Endothelial cell (in vitro differentiated cells): ENCODE results near the gene RIPOR3. TPM values are rescaled to one million over a fixed set of nuclear protein-coding genes. Genes with fewer than 3 reads are reported as not detected.

Source experiments
- DNase-seq: peaks from one replicate; pipeline ENCODE4 v3.0.0; 2021; ENCODE audit warnings: low spot score
- H3K27ac Mint-ChIP-seq: one replicate; pipeline ENCODE4 v1.8.0; 2021; ENCODE audit warnings: mixed read lengths, inconsistent platforms; ENCODE audit not compliant: unreplicated experiment
- H3K27me3 Mint-ChIP-seq: one replicate; pipeline ENCODE4 v1.8.0; 2021; ENCODE audit warnings: mild to moderate bottlenecking, moderate library complexity, mixed read lengths, inconsistent platforms; ENCODE audit not compliant: unreplicated experiment
- H3K36me3 Mint-ChIP-seq: one replicate; pipeline ENCODE4 v1.8.0; 2021; ENCODE audit warnings: mild to moderate bottlenecking, low read depth, mixed read lengths, inconsistent platforms; ENCODE audit not compliant: unreplicated experiment
- H3K4me1 Mint-ChIP-seq: one replicate; pipeline ENCODE4 v1.8.0; 2021; ENCODE audit warnings: mild to moderate bottlenecking, mixed read lengths, inconsistent platforms; ENCODE audit not compliant: unreplicated experiment
- H3K4me3 Mint-ChIP-seq: one replicate; pipeline ENCODE4 v1.8.0; 2021; ENCODE audit warnings: mild to moderate bottlenecking, mixed read lengths, inconsistent platforms; ENCODE audit not compliant: unreplicated experiment
- H3K9me3 Mint-ChIP-seq: one replicate; pipeline ENCODE4 v1.8.0; 2021; ENCODE audit warnings: mixed read lengths, inconsistent platforms; ENCODE audit not compliant: unreplicated experiment
- CTCF ChIP-seq: fragments of 200-600 bp; sonication (generic); IDR thresholded peaks from one replicate; pipeline ENCODE4 v1.5.0; 2021; ENCODE audit warnings: antibody characterized with exemption; ENCODE audit not compliant: unreplicated experiment
- total RNA-seq: library from RNA; stranded (reverse); fragmentation: NEBNext Ultra II Directional; extraction: Animal tissue kit (Norgen Biotek cat#: 25700); gene quantifications from one replicate; pipeline ENCODE4 v1.2.1, GENCODE V29; 2021; ENCODE audit not compliant: unreplicated experiment

RIPOR3 gene
- total RNA-seq, 1 donor from 2014 or later = 11.2 TPM

- Mint-ChIP-seq H3K27ac (peak overlapping the region; percentile 27), H3K36me3 (peaks cover 31% of the 10 kb centered on the region), H3K4me1 (peaks cover 14% of the 10 kb centered on the region), H3K27me3 (peaks cover 2% of the 10 kb centered on the region), H3K4me3 (peak overlapping the region; percentile 48), H3K9me3 (no peaks in the 10 kb centered on the region)
- no peak for TF ChIP-seq CTCF
- no peak for DNase-seq
Observed at GRCh38 chr20:50568549-50568942, 122.8 kb downstream of the RIPOR3 start.

GRCh38 chr20:50567860-50568548 lies 123.3 kb downstream of the RIPOR3 start:
- peak overlapping the region; percentile 27 for H3K27ac Mint-ChIP-seq
- H3K4me3 Mint-ChIP-seq = no peak overlapping the region
- peaks cover 4% of the 10 kb centered on the region for H3K27me3 Mint-ChIP-seq
- DNase-seq = no peak
- H3K36me3 Mint-ChIP-seq = peaks cover 31% of the 10 kb centered on the region
- no peak for TF ChIP-seq CTCF
- no peaks in the 10 kb centered on the region for H3K9me3 Mint-ChIP-seq
- peaks cover 10% of the 10 kb centered on the region for H3K4me1 Mint-ChIP-seq

DNA sequence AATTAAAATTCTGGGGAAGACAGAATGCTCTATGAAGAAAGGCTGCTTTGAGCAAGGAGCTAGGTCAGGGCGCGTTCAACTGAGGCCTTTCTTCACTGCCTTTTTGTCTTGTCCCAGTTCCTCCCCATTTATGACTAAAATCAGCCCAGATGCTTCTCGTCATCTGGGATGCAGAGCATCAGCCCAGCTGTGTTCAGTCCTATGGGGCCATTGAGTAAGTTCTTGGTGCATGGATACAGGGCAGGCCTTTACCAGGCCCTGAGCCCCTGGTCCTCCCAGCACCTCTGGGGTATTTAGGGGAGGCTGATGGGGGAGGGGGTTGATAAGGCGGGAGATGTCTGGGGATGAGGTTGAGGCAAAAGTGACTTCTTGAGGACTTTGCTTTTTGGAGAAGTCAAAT lies 125.5 kb downstream of the RIPOR3 start:
- H3K9me3 Mint-ChIP-seq = no peaks in the 10 kb centered on the region
- peaks cover 3% of the 10 kb centered on the region for H3K4me1 Mint-ChIP-seq
- no peak overlapping the region for H3K4me3 Mint-ChIP-seq
- no peak overlapping the region for H3K27ac Mint-ChIP-seq
- peaks cover 33% of the 10 kb centered on the region for H3K36me3 Mint-ChIP-seq
- TF ChIP-seq CTCF = no peak
- no peak for DNase-seq
- H3K27me3 Mint-ChIP-seq = peaks cover 5% of the 10 kb centered on the region

DNA sequence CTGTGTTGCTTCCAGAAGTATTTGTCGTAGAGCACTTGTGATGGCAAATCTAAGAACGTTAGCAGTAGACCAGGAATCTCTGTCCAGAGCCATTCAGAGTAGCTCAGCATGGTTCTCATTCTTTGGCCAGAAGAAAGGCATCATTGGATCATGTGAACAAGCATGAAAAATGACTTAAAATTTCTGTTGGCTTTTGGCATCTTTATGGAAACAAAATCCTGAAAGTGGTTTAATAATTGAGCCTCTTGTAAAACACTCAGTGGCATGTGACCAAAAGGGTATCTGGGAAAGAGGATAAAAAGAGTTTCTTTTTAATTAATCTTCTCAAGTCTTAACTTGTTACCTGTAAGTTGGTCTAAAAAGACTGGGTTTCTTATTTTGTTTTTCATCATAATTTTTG lies 126.0 kb downstream of the RIPOR3 start:
- H3K36me3 Mint-ChIP-seq = peaks cover 33% of the 10 kb centered on the region
- no peak for TF ChIP-seq CTCF
- H3K9me3 Mint-ChIP-seq = no peaks in the 10 kb centered on the region
- H3K27ac Mint-ChIP-seq = no peak overlapping the region
- H3K4me1 Mint-ChIP-seq = peaks cover 3% of the 10 kb centered on the region
- no peak for DNase-seq
- H3K27me3 Mint-ChIP-seq = peaks cover 5% of the 10 kb centered on the region
- H3K4me3 Mint-ChIP-seq = peak overlapping the region; percentile 25

GRCh38 chr20:50563133-50563944 lies 128.0 kb downstream of the RIPOR3 start:
- TF ChIP-seq CTCF = no peak
- H3K27me3 Mint-ChIP-seq = peaks cover 3% of the 10 kb centered on the region
- H3K36me3 Mint-ChIP-seq = peaks cover 22% of the 10 kb centered on the region
- no peak overlapping the region for H3K4me3 Mint-ChIP-seq
- DNase-seq = no peak
- H3K27ac Mint-ChIP-seq = peak overlapping the region; percentile 31
- peaks cover 8% of the 10 kb centered on the region for H3K4me1 Mint-ChIP-seq
- H3K9me3 Mint-ChIP-seq = no peaks in the 10 kb centered on the region
